HFFc6 (cell line): ENCODE results near the gene PLEKHN1. TPM values are rescaled to one million over a fixed set of nuclear protein-coding genes. Genes with fewer than 3 reads are reported as not detected.
"Not testable (repeated sequence)": the region's sequence is repeated elsewhere in the genome, so short reads cannot be mapped to it uniquely, and the experiment has no call there.

Experiments used
- DNase-seq: peaks from one replicate; pipeline ENCODE4 v3.0.0-alpha.2; 2018
- H3K27ac Mint-ChIP-seq: 2 replicates; pipeline ENCODE4 v1.8.0; 2020; ENCODE audit warnings: mild to moderate bottlenecking, mixed read lengths
- H3K27me3 Mint-ChIP-seq: 2 replicates; pipeline ENCODE4 v1.8.0; 2021; ENCODE audit warnings: mild to moderate bottlenecking, moderate library complexity, mixed read lengths; ENCODE audit not compliant: insufficient read depth
- H3K36me3 Mint-ChIP-seq: 2 replicates; pipeline ENCODE4 v1.8.0; 2021; ENCODE audit warnings: low read depth, mixed read lengths
- H3K4me1 Mint-ChIP-seq: 2 replicates; pipeline ENCODE4 v1.8.0; 2020; ENCODE audit warnings: low read depth, mixed read lengths
- H3K4me3 Mint-ChIP-seq: 2 replicates; pipeline ENCODE4 v1.8.0; 2020; ENCODE audit warnings: mild to moderate bottlenecking, moderate library complexity, mixed read lengths
- H3K9me3 Mint-ChIP-seq: 2 replicates; pipeline ENCODE4 v1.8.0; 2020; ENCODE audit warnings: mild to moderate bottlenecking, mixed read lengths
- CTCF ChIP-seq: fragments of 200-600 bp; sonication (generic); IDR thresholded peaks from 2 replicates; pipeline ENCODE4 v1.5.0; 2021; ENCODE audit warnings: antibody characterized with exemption, mild to moderate bottlenecking
- total RNA-seq, 6 experiments: library from RNA; stranded (reverse); fragmentation: NEBNext Ultra II Directional; extraction: Animal tissue kit (Norgen Biotek cat#: 25700); gene quantifications; 2 replicates in 1 of 6; 3 replicates in 5 of 6; pipeline ENCODE4 v1.2.3, GENCODE V29; 2021

PLEKHN1 gene
- total RNA-seq, 6 experiments from 2014 or later, result 5.2 to 6.9 (median 6.0) TPM

DNA sequence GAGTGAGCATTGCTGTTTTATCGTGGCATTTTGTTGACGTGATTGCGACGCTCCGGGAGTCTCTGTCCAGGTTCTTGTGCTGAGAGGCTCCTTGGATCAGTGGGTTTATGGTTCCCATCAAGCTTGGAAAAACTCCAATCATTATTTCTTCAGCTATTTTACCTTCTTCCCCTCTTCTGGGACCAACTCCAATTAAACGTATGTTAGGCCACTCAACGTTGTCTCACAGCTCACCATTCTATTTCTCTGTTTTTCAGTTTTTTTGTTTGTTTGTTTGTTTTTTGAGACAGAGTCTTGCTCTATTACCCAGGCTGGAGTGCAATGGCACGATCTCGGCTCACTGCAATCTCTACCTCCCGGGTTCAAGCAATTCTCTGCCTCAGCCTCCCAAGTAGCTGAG, 25.6 kb downstream of the PLEKHN1 start:
- Mint-ChIP-seq H3K4me1 (peaks cover 6% of the 10 kb centered on the region), H3K4me3 (no peak overlapping the region), H3K36me3 (peaks cover 23% of the 10 kb centered on the region), H3K9me3 (peaks cover 24% of the 10 kb centered on the region), H3K27me3 (peaks cover 29% of the 10 kb centered on the region), H3K27ac (no peak overlapping the region)
- TF ChIP-seq CTCF, result no peak
- DNase-seq, result no peak

DNA sequence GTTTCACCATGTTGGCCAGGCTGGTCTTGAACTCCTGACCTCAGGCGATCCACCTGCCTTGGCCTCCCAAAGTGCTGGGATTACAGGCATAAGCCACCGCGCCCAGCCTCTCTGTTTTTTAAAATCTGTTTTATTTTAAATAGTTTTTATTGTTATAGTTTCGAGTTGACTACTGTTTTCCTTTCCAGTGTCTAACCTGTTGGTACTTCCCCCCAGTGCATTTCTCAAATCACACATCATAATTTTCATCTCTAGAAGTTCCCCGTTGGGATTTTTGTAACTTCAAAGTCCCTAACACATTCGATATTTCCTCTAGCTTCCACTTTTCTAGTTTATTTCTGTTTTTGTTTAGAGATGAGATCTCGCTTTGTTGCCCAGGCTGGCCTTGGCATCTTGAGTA, 26.1 kb downstream of the PLEKHN1 start:
- no peak for DNase-seq
- TF ChIP-seq CTCF, result no peak
- H3K36me3 Mint-ChIP-seq, result peaks cover 23% of the 10 kb centered on the region
- H3K4me3 Mint-ChIP-seq, result no peak overlapping the region
- peaks cover 6% of the 10 kb centered on the region for H3K4me1 Mint-ChIP-seq
- peaks cover 24% of the 10 kb centered on the region for H3K9me3 Mint-ChIP-seq
- peaks cover 29% of the 10 kb centered on the region for H3K27me3 Mint-ChIP-seq
- 0 out of 2 replicates have a peak overlapping the region, but pooled peaks have one; percentile 13 for H3K27ac Mint-ChIP-seq

GRCh38 chr1:993379-993995, 27.2 kb downstream of the PLEKHN1 start:
- Mint-ChIP-seq H3K27me3 (peaks cover 27% of the 10 kb centered on the region), H3K9me3 (peaks cover 24% of the 10 kb centered on the region), H3K4me1 (peaks cover 6% of the 10 kb centered on the region), H3K4me3 (no peak overlapping the region), H3K36me3 (peaks cover 22% of the 10 kb centered on the region), H3K27ac (no peak overlapping the region)
- DNase-seq, result no peak
- TF ChIP-seq CTCF, result no peak

DNA sequence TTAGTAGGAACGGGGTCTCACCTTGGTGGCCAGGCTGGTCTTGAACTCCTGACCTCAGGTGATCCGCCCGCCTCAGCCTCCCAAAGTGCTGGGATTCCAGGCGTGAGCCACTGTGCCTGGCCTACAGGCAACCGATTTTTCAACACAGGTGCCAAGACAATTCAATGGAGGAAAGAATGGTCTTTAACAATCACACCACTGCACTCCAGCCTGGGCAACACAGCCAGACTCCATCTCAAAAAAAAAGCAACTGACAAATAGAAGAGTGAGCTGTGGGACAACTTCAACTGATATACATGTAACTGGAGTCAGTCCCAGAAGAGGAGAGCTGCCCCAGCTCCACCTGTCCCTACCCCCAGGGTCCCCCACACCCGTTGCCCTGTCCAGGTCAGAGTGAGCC, 28.3 kb downstream of the PLEKHN1 start:
- H3K4me3 Mint-ChIP-seq, H3K4me1 Mint-ChIP-seq, H3K27ac Mint-ChIP-seq, DNase-seq: not testable (repeated sequence)
- peaks cover 24% of the 10 kb centered on the region for H3K9me3 Mint-ChIP-seq
- H3K36me3 Mint-ChIP-seq, result peaks cover 15% of the 10 kb centered on the region
- H3K27me3 Mint-ChIP-seq, result peaks cover 22% of the 10 kb centered on the region

DNA sequence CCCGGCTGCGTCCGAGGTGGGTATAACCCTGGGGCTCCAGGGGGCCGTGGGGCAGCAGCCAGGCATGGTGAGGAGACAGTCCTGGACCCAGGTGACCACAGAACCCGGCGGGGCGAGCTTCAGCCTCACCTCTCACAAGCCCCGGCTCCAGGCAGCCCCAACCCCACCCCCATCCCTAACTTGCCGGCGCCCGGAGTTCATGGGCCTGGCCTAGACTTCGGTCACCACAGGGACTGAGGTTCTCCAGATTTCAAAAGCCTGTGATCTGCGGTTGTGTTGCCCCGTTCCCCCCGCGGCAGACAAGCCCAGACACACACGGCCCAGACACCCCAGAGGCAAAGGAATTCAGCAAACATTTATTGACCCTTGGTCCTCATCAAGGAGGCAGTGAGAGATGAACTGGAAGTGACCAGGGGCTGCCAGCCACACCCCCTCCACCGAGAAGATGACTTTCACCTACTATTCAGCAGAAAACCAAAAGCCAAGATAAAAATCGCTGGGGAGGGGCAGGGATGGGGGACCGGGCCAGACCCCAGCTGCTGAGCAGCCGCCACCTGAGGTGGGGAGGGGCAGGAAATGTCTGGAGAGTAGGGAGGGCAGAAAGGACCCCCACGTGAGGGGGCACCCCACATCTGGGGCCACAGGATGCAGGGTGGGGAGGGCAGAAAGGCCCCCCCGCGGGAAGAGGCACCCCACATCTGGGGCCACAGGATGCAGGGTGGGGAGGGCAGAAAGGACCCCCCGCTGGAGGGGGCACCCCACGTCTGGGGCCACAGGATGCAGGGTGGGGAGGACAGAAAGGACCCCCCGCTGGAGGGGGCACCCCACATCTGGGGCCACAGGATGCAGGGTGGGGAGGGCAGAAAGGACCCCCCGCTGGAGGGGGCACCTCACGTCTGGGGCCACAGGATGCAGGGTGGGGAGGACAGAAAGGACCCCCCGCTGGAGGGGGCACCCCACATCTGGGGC, 29.7 kb downstream of the PLEKHN1 start:
- Mint-ChIP-seq H3K36me3 (peaks cover 15% of the 10 kb centered on the region), H3K27ac (no peak overlapping the region; the same call in 1 of the 2 replicates), H3K4me3 (no peak overlapping the region), H3K27me3 (peaks cover 22% of the 10 kb centered on the region), H3K9me3 (peaks cover 23% of the 10 kb centered on the region), H3K4me1 (peaks cover 10% of the 10 kb centered on the region)
- no peak for DNase-seq
- TF ChIP-seq CTCF, result no peak
